ENCODE measurements around the gene SUGCT.

Gene SUGCT

GRCh38 chr7:40758590-40758989 lies 623.8 kb downstream of the SUGCT start:
- no peak for DNase-seq (ENCODE audit: low read depth in 1 of 2, low spot score in 1 of 2)

- no peak for DNase-seq (ENCODE audit: low read depth in 1 of 2, low spot score in 1 of 2)
Observed at GRCh38 chr7:40760293-40760964, 625.6 kb downstream of the SUGCT start.

GRCh38 chr7:40760987-40761386 lies 626.2 kb downstream of the SUGCT start:
- no peak for DNase-seq (ENCODE audit: low read depth in 1 of 2, low spot score in 1 of 2)

- no peak for DNase-seq (ENCODE audit: low read depth in 1 of 2, low spot score in 1 of 2)
Observed at GRCh38 chr7:40761762-40762560, 627.2 kb downstream of the SUGCT start.

GRCh38 chr7:40763319-40764287 lies 628.8 kb downstream of the SUGCT start:
- DNase-seq (ENCODE audit: low read depth in 1 of 2, low spot score in 1 of 2), result no peak

- no peak for DNase-seq (ENCODE audit: low read depth in 1 of 2, low spot score in 1 of 2)
Observed at GRCh38 chr7:40765639-40766038, 630.8 kb downstream of the SUGCT start.

- no peak for DNase-seq (ENCODE audit: low read depth in 1 of 2, low spot score in 1 of 2)
Observed at GRCh38 chr7:40772096-40772495, 637.3 kb downstream of the SUGCT start.

GRCh38 chr7:40773656-40774055 lies 638.9 kb downstream of the SUGCT start:
- DNase-seq (ENCODE audit: low read depth in 1 of 2, low spot score in 1 of 2), result no peak

GRCh38 chr7:40775877-40776276 lies 641.1 kb downstream of the SUGCT start:
- no peak for DNase-seq (ENCODE audit: low read depth in 1 of 2, low spot score in 1 of 2)

GRCh38 chr7:40777730-40778312 lies 643.0 kb downstream of the SUGCT start:
- no peak for DNase-seq (ENCODE audit: low read depth in 1 of 2, low spot score in 1 of 2)

- no peak for DNase-seq (ENCODE audit: low read depth in 1 of 2, low spot score in 1 of 2)
Observed at GRCh38 chr7:40780460-40780859, 645.7 kb downstream of the SUGCT start.

- DNase-seq (ENCODE audit: low read depth in 1 of 2, low spot score in 1 of 2), result no peak
Observed at GRCh38 chr7:40782836-40783235, 648.0 kb downstream of the SUGCT start.

GRCh38 chr7:40784176-40784575 lies 649.4 kb downstream of the SUGCT start:
- DNase-seq (ENCODE audit: low read depth in 1 of 2, low spot score in 1 of 2), result no peak

- DNase-seq (ENCODE audit: low read depth in 1 of 2, low spot score in 1 of 2), result no peak
Observed at GRCh38 chr7:40786909-40787308, 652.1 kb downstream of the SUGCT start.

GRCh38 chr7:40793132-40793531 lies 658.3 kb downstream of the SUGCT start:
- DNase-seq (ENCODE audit: low read depth in 1 of 2, low spot score in 1 of 2), result no peak

- no peak for DNase-seq (ENCODE audit: low read depth in 1 of 2, low spot score in 1 of 2)
Observed at GRCh38 chr7:40795607-40796006, 660.8 kb downstream of the SUGCT start.

GRCh38 chr7:40796723-40797122 lies 661.9 kb downstream of the SUGCT start:
- no peak for DNase-seq (ENCODE audit: low read depth in 1 of 2, low spot score in 1 of 2)

GRCh38 chr7:40798613-40799012 lies 663.8 kb downstream of the SUGCT start:
- no peak for DNase-seq (ENCODE audit: low read depth in 1 of 2, low spot score in 1 of 2)

- DNase-seq (ENCODE audit: low read depth in 1 of 2, low spot score in 1 of 2), result no peak
Observed at GRCh38 chr7:40799493-40800403, 664.9 kb downstream of the SUGCT start.

GRCh38 chr7:40800771-40801170 lies 666.0 kb downstream of the SUGCT start:
- no peak for DNase-seq (ENCODE audit: low read depth in 1 of 2, low spot score in 1 of 2)
